SK-N-SH (cell line): ENCODE data around the gene C10orf90. TPM values are rescaled to one million over a fixed set of nuclear protein-coding genes. Genes with fewer than 3 reads are reported as not detected.

Experiments
- CTCF ChIA-PET: fragments of 300-600, 350-600 bp; formaldehyde crosslinking; extraction: SDS; loops from one replicate; lab custom pipeline; 2021; lab: Yijun Ruan, JAX
- POLR2A ChIA-PET: fragments of 350-600 bp; sonication (Branson Sonifier 250); formaldehyde crosslinking; extraction: SDS; loops from one replicate; lab custom pipeline; 2020; ENCODE audit warnings: antibody characterized with exemption, inconsistent platforms; lab: Yijun Ruan, JAX
- DNase-seq: peaks from one replicate; pipeline ENCODE4 v3.0.0; 2012
- H2AFZ ChIP-seq: fragments of 200-600 bp; sonication (generic); 2 replicates; pipeline ENCODE4 v1.8.1; 2016; ENCODE audit warnings: antibody characterized with exemption, mild to moderate bottlenecking, low read depth
- H3F3A ChIP-seq: fragments of 200-600 bp; sonication (generic); replicated peaks from 2 replicates; pipeline ENCODE3; 2016; ENCODE audit warnings: antibody characterized with exemption, mild to moderate bottlenecking; ENCODE audit not compliant: insufficient read depth
- H3K27ac ChIP-seq, 2 experiments: fragments of 200-500 bp in 1 of 2; fragments of 200-600 bp in 1 of 2; sonication (Bioruptor generic) in 1 of 2; sonication (generic), shearing (Covaris generic) in 1 of 2; 2 replicates each; pipeline versions ENCODE4 v1.5.1 to v1.6.1; 2014 to 2016; ENCODE audit warnings: low read depth in 2 of 2, inconsistent platforms in 1 of 2, low read length in 1 of 2, mild to moderate bottlenecking in 1 of 2, mixed read lengths in 1 of 2
- H3K27me3 ChIP-seq: fragments of 200-600 bp; sonication (generic), shearing (Covaris generic); 2 replicates; pipeline ENCODE4 v1.6.1; 2016; ENCODE audit warnings: mixed run types; ENCODE audit not compliant: insufficient read depth
- H3K36me3 ChIP-seq, 2 experiments: fragments of 200-500 bp in 1 of 2; fragments of 200-600 bp in 1 of 2; sonication (Bioruptor generic) in 1 of 2; sonication (generic) in 1 of 2; replicated peaks in 1 of 2; 2 replicates each; pipeline versions ENCODE3 to v1.5.1; 2014 to 2016; ENCODE audit warnings: low read length in 1 of 2, mild to moderate bottlenecking in 1 of 2; ENCODE audit not compliant: insufficient read depth in 2 of 2, control insufficient read depth in 1 of 2
- H3K4me1 ChIP-seq, 2 experiments: fragments of 200-500 bp in 1 of 2; fragments of 200-600 bp in 1 of 2; sonication (Bioruptor generic) in 1 of 2; sonication (generic), shearing (Covaris generic) in 1 of 2; 2 replicates each; pipeline versions ENCODE4 v1.5.1 to v1.6.1; 2014 to 2016; ENCODE audit warnings: low read depth in 1 of 2, low read length in 1 of 2, mixed run types in 1 of 2; ENCODE audit not compliant: insufficient read depth in 2 of 2, control insufficient read depth in 1 of 2
- H3K4me2 ChIP-seq: fragments of 200-600 bp; sonication (generic), shearing (Covaris generic); 2 replicates; pipeline ENCODE4 v1.6.1; 2017; ENCODE audit warnings: mixed run types
- H3K4me3 ChIP-seq, 2 experiments: fragments of 200-500 bp in 1 of 2; fragments of 200-600 bp in 1 of 2; sonication (Bioruptor generic) in 1 of 2; sonication (generic), shearing (Covaris generic) in 1 of 2; 2 replicates each; pipeline versions ENCODE4 v1.5.1 to v1.8.1; 2014 to 2016; ENCODE audit warnings: low read depth in 2 of 2, inconsistent platforms in 1 of 2, low read length in 1 of 2, mild to moderate bottlenecking in 1 of 2, mixed read lengths in 1 of 2, moderate library complexity in 1 of 2
- H3K79me2 ChIP-seq: fragments of 200-600 bp; sonication (generic); 2 replicates; pipeline ENCODE4 v1.8.1; 2017; ENCODE audit warnings: mild to moderate bottlenecking; ENCODE audit not compliant: insufficient read depth
- H3K9ac ChIP-seq: fragments of 200-600 bp; sonication (generic); 2 replicates; pipeline ENCODE4 v1.6.1; 2017; ENCODE audit warnings: mixed run types
- H3K9me2 ChIP-seq: fragments of 200-600 bp; sonication (generic); 2 replicates; pipeline ENCODE4 v1.6.1; 2017; ENCODE audit warnings: mixed run types
- H3K9me3 ChIP-seq: fragments of 200-600 bp; sonication (generic); 2 replicates; pipeline ENCODE4 v1.6.1; 2017; ENCODE audit warnings: mixed run types, mild to moderate bottlenecking, moderate library complexity
- H4K20me1 ChIP-seq: fragments of 200-600 bp; sonication (generic); 2 replicates; pipeline ENCODE4 v1.6.1; 2017; ENCODE audit warnings: mild to moderate bottlenecking, mixed run types; ENCODE audit not compliant: insufficient read depth
- CTCF ChIP-seq: fragments of 200-600 bp; sonication (generic); IDR thresholded peaks from 2 replicates; pipeline ENCODE4 v1.6.1; 2017; ENCODE audit warnings: antibody characterized with exemption, mild to moderate bottlenecking, moderate library complexity
- EP300 ChIP-seq, 2 experiments: IDR thresholded peaks; 2 replicates each; pipeline versions ENCODE4 v1.4.0 to v1.6.1; 2012; ENCODE audit warnings: borderline replicate concordance in 1 of 2, low read depth in 1 of 2, low read length in 1 of 2
- FOXJ3 ChIP-seq: sonication (generic); formaldehyde crosslinking; IDR thresholded peaks from 2 replicates; pipeline ENCODE4 v1.5.1; 2020; ENCODE audit warnings: mild to moderate bottlenecking, missing genetic modification reagents
- FOXM1 ChIP-seq: IDR thresholded peaks from 2 replicates; pipeline ENCODE4 v1.4.0; 2012; ENCODE audit warnings: low read depth, mild to moderate bottlenecking
- PBX3 ChIP-seq: IDR thresholded peaks from 2 replicates; pipeline ENCODE4; 2012
- ZBTB33 ChIP-seq: IDR thresholded peaks from 2 replicates; pipeline ENCODE4 v1.4.0; 2012; ENCODE audit warnings: low read depth, borderline replicate concordance
- WGBS: methylation state at CpG from one replicate; pipeline ENCODE4 v1.1.6; 2017; ENCODE audit warnings: low lambda C conversion rate; 5-methylcytosine and 5-hydroxymethylcytosine counted together
- polyA plus RNA-seq, 3 experiments: library from polyadenylated mRNA; depleted of rRNA; stranded (reverse); fragments of >200 nt; gene quantifications; 2 replicates each; pipeline ENCODE4 v1.2.3, GENCODE V29; 2012

C10orf90 gene
- polyA plus RNA-seq, 1 of the 3 experiments (the other 2 are of a cell fraction) = 0.21 TPM

GRCh38 chr10:126402721-126403695, 267.5 kb downstream of the C10orf90 start:
- peak; percentile 21 for DNase-seq
- Histone ChIP-seq H3F3A (peaks cover 5% of the 10 kb centered on the region), H4K20me1 (no peaks in the 10 kb centered on the region), H3K9ac (no peak overlapping the region), H3K4me2 (no peak overlapping the region), H3K9me3 (no peaks in the 10 kb centered on the region), H3K79me2 (no peaks in the 10 kb centered on the region), H2AFZ (no peak overlapping the region), H3K9me2 (no peaks in the 10 kb centered on the region), H3K4me1 (peaks cover 11 to 31% of the 10 kb centered on the region in 2 experiments), H3K27ac (peak overlapping the region in 1 of 2 experiments; percentile 90; a peak in 2 of 4 replicates), H3K36me3 (no peaks in the 10 kb centered on the region), H3K27me3 (no peaks in the 10 kb centered on the region), H3K4me3 (no peak overlapping the region)
- TF ChIP-seq FOXJ3 (0 out of 2 replicates have a peak, but pooled peaks have one; percentile 36), FOXM1 (no peak), CTCF (no peak), EP300 (IDR thresholded peaks at IDR 0.05; ENCODE audit: borderline replicate concordance in 1 of 2, low read depth in 1 of 2, low read length in 1 of 2) (peak in 1 of 2 experiments; percentile 49; a peak in 1 of 4 replicates)
- 84% methylated on average over 7 of the region's 7 CpGs for WGBS
- ChIA-PET CTCF (interaction anchor here (1.4 kb wide), 1 partner anchor 16 kb away, joined by 4 read pairs; no protein-coding TSS in a partner anchor), POLR2A (no interaction called here)

- no peak for DNase-seq
- Histone ChIP-seq H3K4me2 (no peak overlapping the region), H3K9me2 (no peaks in the 10 kb centered on the region), H3K9me3 (no peaks in the 10 kb centered on the region), H3K4me1 (peaks cover 16 to 43% of the 10 kb centered on the region in 2 experiments), H3K79me2 (no peaks in the 10 kb centered on the region), H2AFZ (no peak overlapping the region), H3F3A (peaks cover 17% of the 10 kb centered on the region), H3K27me3 (no peaks in the 10 kb centered on the region), H4K20me1 (no peaks in the 10 kb centered on the region), H3K4me3 (no peak overlapping the region), H3K9ac (no peak overlapping the region), H3K36me3 (no peaks in the 10 kb centered on the region), H3K27ac (peak overlapping the region in 1 of 2 experiments; percentile 98; a peak in 2 of 4 replicates)
- ChIA-PET POLR2A (no interaction called here), CTCF (interaction anchor here (0.9 to 1.8 kb wide), 5 partner anchors 13 to 103 kb away, joined by 3 to 9 read pairs (median 3); partner anchors contain the start of gene ADAM12)
- no peak for TF ChIP-seq ZBTB33
- TF ChIP-seq PBX3 = peak; percentile 5; the same call in 1 of the 2 replicates
- 81% methylated on average over 4 of the region's 4 CpGs for WGBS
Observed at GRCh38 chr10:126400641-126401040, 269.9 kb downstream of the C10orf90 start.
